ENCODE data around the gene FGF14. TPM values are rescaled to one million over a fixed set of nuclear protein-coding genes. Genes with fewer than 3 reads are reported as not detected.

FGF14 gene
- total RNA-seq, 1 donor from 2014 or later, result 2.0 TPM

DNA sequence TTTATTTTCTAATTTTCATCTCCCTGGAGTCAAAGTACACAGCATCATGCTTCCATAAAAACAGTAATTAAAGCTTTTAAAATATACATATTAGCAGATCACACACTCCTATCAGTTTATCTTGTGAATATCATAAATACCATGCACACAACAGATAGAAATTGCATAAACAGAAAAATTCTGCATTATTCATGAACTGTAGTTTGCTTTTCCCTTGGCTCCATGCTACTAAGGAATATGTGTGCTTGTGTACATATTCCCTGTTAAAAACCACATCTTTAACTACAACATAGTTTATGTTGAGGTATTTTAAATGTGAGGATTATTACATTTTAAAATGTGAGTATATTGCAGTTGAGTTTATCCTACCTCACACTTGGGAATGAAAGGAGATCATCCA, 193.5 kb downstream of the FGF14 start:
- H3K36me3 ChIP-seq, result no peaks in the 10 kb centered on the region
- H3K4me1 ChIP-seq, result no peaks in the 10 kb centered on the region
- ATAC-seq, result no peak
- no peak for DNase-seq
- no peak overlapping the region for H3K27ac ChIP-seq
- H3K4me3 ChIP-seq, result no peak overlapping the region
- intact Hi-C loops (cut with DNase I), result no loop called here
- H3K27me3 ChIP-seq, result no peaks in the 10 kb centered on the region
- no peaks in the 10 kb centered on the region for H3K9me3 ChIP-seq
- TF ChIP-seq, protein P1, sequence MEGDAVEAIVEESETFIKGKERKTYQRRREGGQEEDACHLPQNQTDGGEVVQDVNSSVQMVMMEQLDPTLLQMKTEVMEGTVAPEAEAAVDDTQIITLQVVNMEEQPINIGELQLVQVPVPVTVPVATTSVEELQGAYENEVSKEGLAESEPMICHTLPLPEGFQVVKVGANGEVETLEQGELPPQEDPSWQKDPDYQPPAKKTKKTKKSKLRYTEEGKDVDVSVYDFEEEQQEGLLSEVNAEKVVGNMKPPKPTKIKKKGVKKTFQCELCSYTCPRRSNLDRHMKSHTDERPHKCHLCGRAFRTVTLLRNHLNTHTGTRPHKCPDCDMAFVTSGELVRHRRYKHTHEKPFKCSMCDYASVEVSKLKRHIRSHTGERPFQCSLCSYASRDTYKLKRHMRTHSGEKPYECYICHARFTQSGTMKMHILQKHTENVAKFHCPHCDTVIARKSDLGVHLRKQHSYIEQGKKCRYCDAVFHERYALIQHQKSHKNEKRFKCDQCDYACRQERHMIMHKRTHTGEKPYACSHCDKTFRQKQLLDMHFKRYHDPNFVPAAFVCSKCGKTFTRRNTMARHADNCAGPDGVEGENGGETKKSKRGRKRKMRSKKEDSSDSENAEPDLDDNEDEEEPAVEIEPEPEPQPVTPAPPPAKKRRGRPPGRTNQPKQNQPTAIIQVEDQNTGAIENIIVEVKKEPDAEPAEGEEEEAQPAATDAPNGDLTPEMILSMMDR (IDR thresholded peaks at IDR 0.05), result no peak

DNA sequence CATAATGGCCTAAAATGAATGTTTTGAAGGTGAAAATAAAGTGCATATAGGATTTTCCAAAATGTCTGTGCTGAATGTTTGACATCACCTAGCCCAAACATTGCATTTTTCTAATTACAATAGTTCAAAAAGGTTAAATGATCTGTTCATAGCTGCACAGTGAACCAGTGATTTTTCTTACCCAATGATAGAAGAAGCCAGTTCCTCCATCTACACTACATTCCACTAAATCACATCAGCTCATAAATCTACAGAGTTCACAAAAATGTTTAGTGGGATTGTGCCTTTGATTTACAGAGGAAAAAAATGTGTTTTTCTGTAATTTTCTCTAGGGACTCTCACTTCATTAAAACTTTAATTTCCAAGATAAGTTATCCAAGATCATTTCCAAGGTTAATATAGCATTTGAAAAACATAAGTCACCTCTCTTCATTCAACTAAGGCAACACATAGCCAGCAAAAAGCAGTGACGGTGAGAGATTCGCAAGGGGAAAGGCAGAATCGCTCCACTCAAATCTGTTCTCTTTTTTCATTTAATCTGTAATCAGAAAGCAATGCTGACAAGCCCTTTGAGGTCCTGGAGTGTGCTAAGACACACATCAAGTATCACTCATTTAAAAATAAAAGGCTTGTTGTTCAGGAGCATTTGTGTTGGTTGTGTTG, 194.0 kb downstream of the FGF14 start:
- Histone ChIP-seq H3K9me3 (no peaks in the 10 kb centered on the region), H3K4me3 (no peak overlapping the region), H3K4me1 (no peaks in the 10 kb centered on the region), H3K27ac (no peak overlapping the region), H3K27me3 (no peaks in the 10 kb centered on the region), H3K36me3 (no peaks in the 10 kb centered on the region)
- DNase-seq, result no peak
- ATAC-seq, result no peak
- TF ChIP-seq, protein P1 (IDR thresholded peaks at IDR 0.05), result no peak
- intact Hi-C loops (cut with DNase I), result no loop called here

DNA sequence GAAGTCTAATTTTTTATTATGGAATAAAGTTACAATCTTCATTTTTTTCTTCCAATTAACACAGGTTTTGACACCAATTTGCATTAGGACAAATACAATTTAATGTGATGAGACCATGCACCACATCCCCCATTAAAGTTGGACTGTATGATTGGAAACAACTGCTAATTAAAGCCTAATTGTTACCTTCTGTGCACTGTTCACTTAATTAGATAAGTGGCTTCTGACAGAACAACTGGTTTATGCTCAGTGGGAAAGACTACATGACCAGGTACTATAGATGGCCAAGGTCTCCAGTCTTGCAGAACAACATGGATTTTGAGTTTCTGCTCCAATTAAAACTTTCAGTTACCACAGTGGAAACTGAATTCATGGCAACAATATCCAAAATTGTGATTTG, 198.1 kb downstream of the FGF14 start:
- intact Hi-C loops (cut with DNase I), result no loop called here
- Histone ChIP-seq H3K36me3 (no peaks in the 10 kb centered on the region), H3K27ac (no peak overlapping the region), H3K4me1 (no peaks in the 10 kb centered on the region), H3K27me3 (no peaks in the 10 kb centered on the region), H3K9me3 (no peaks in the 10 kb centered on the region), H3K4me3 (no peak overlapping the region)
- ATAC-seq (no peak), DNase-seq (no peak)
- TF ChIP-seq, protein P1 (IDR thresholded peaks at IDR 0.05), result no peak

DNA sequence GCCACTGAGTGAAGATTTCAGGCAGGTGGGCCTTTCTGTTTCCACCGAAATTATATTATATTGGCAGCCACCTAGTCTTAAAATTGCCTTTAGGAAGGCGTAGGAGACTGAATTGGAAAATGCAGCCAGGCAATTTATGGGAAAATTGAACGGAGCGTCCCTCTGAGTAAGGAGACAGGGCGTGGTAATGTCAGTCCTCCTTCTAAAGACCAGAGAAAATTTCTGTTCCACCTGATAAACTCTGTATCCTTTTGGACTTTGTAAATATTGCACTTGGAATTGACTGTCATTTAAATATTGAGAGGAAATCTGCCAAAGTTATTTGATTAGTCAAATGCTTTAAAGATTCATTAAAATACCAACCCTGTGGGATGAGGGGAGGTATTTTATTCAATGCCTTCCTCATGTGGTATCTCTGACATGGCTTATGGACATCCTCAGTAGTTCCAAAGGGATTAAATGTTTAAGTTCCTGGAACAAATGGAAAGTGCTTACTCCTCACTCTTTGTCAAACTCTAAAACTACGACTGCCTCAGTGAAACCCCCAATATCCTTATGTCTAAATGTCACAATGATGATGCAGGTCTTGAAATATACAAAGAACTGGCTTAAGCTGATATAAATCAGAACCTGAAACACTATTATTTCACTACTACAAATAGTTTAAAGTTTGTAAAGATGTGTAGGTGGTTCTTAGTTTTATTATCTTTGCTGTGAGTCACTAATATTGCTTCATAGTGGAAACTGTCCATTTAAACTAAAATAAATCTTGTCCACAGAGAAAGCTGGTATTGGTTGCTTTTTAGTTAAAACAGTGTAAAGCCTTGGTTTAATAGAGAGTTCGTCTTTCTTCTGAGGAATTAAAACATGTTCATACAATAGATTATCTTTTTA, 203.2 kb downstream of the FGF14 start:
- H3K27ac ChIP-seq, result no peak overlapping the region
- H3K4me3 ChIP-seq, result no peak overlapping the region
- intact Hi-C loops (cut with DNase I), result no loop called here
- ATAC-seq, result no peak
- H3K4me1 ChIP-seq, result no peaks in the 10 kb centered on the region
- H3K9me3 ChIP-seq, result no peaks in the 10 kb centered on the region
- no peak for DNase-seq
- H3K27me3 ChIP-seq, result no peaks in the 10 kb centered on the region
- TF ChIP-seq, protein P1 (IDR thresholded peaks at IDR 0.05), result no peak
- H3K36me3 ChIP-seq, result no peaks in the 10 kb centered on the region

DNA sequence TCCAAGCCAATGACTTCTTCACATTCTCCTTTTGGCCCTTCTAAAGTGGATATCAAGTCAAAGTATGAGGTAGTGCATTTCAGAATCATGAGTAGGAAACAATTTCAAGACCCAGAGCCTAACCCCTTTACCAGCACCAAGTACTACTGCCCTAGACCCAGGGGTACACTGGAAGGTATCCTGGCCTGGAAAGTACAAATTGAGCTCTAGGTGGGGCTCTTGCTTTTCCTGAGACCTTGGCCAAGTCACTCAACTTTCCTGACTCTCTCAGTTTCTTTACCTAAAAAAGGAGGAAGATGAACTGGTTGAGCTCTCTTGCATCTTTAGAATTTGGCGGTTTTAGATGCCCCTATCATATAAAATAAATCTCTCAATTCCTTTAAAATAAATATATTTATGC, 204.7 kb downstream of the FGF14 start:
- no peak overlapping the region for H3K4me3 ChIP-seq
- H3K27me3 ChIP-seq, result no peaks in the 10 kb centered on the region
- H3K27ac ChIP-seq, result no peak overlapping the region
- TF ChIP-seq, protein P1 (IDR thresholded peaks at IDR 0.05), result peak; percentile 32
- no peaks in the 10 kb centered on the region for H3K4me1 ChIP-seq
- intact Hi-C loops (cut with DNase I), result no loop called here
- H3K9me3 ChIP-seq, result no peaks in the 10 kb centered on the region
- DNase-seq (no peak), ATAC-seq (peak; percentile 71)
- H3K36me3 ChIP-seq, result no peaks in the 10 kb centered on the region
